Pancreas (tissue), 10 donors: ENCODE data around the gene S100Z. TPM values are rescaled to one million over a fixed set of nuclear protein-coding genes. Genes with fewer than 3 reads are reported as not detected.

Experiments
- ATAC-seq, 4 donors: fragments of 200-7000 bp; cut with Tn5 transposase; one replicate each; pipeline versions ENCODE4 v1.8.0 to v1.9.1; 2020; ENCODE audit warnings: mild to moderate bottlenecking in 4 of 4, moderate library complexity in 4 of 4
- DNase-seq, 6 donors: peaks; one replicate each; pipeline ENCODE4 v3.0.0-alpha.2; 2020
- FAIRE-seq: peaks from 2 replicates; lab custom pipeline; 2012; peaks lifted over from hg19 to GRCh38; lab: Jason Lieb, UNC
- H3K27ac ChIP-seq, 4 donors: fragments of 200-600 bp; sonication (generic); 1 replicate in 3 of 4; 2 replicates in 1 of 4; pipeline versions ENCODE4 v1.5.0 to v1.8.0; 2020
- H3K27me3 ChIP-seq, 4 donors: fragments of 200-600 bp; one replicate each; pipeline ENCODE4 v1.8.0; 2021
- H3K36me3 ChIP-seq, 3 donors: fragments of 200-600 bp; sonication (generic) in 1 of 3; one replicate each; pipeline versions ENCODE4 v1.5.0 to v1.8.0; 2020 to 2021
- H3K4me1 ChIP-seq, 3 donors: fragments of 200-600 bp; one replicate each; pipeline ENCODE4 v1.8.0; 2021
- H3K4me3 ChIP-seq, 4 donors: fragments of 200-600 bp; sonication (generic) in 2 of 4; one replicate each; pipeline versions ENCODE4 v1.5.0 to v1.8.0; 2020 to 2021
- H3K9me3 ChIP-seq, 4 donors: fragments of 200-600 bp; one replicate each; pipeline ENCODE4 v1.8.0; 2021
- CTCF ChIP-seq, 4 donors: fragments of 200-600 bp; sonication (generic) in 3 of 4; IDR thresholded peaks; one replicate each; pipeline versions ENCODE4 v1.5.0 to v1.8.0; 2021; ENCODE audit warnings: antibody characterized with exemption in 4 of 4
- WGBS, 2 donors: extraction: QIAGEN DNeasy Blood & Tissue Kit; methylation state at CpG; one replicate each; pipeline ENCODE4 v1.1.7; 2013; 5-methylcytosine and 5-hydroxymethylcytosine counted together
- intact Hi-C, 3 donors: fragments of 100-400 bp; cut with DNase I; formaldehyde crosslinking; loops; one replicate each; pipeline versions ENCODE4 v1.11.1 to v1.14.2; 2022
- polyA plus RNA-seq, 2 donors: library from polyadenylated mRNA; stranded (reverse); fragments of 200-250 nt; gene quantifications; one replicate each; pipeline ENCODE4 v1.2.3, GENCODE V29; 2013
- total RNA-seq, 6 donors: library from RNA; stranded (reverse); fragmentation: NEBNext Ultra II Directional in 4 of 6; extraction: Animal tissue kit (Norgen Biotek cat#: 25700) in 4 of 6; gene quantifications; one replicate each; pipeline versions ENCODE4 v1.2.1 to v1.2.4, GENCODE V29; 2021 to 2023
- donor health status: healthy with polysubstance abuse.
- donor health status: DM: no; HTN: no; CAD: no; lungs with moderate emphysema.
- donor health status: DM: no; HTN: no; CAD: no.
- donor health status: control.
- donor health status: control.
- donor health status: Bipolar disorder and iron deficiency.
- donor health status: DM: yes; HTN: yes; CAD: no.
- donor health status: DM: no; HTN: no; CAD: no.
- donor health status: DM: no; HTN: no; CAD: no.
- donor health status: DM: yes; HTN: yes; CAD: no.

Gene S100Z
- total and polyA plus RNA-seq, 8 donors = 0.16 to 1.2 (median 0.41) TPM; not detected in 3

GRCh38 chr5:76804266-76804665 lies 45.5 kb upstream of the S100Z start:
- Histone ChIP-seq H3K4me3 (no peak overlapping the region), H3K27me3 (no peaks in the 10 kb centered on the region), H3K4me1 (no peaks in the 10 kb centered on the region), H3K27ac (no peak overlapping the region), H3K9me3 (no peaks in the 10 kb centered on the region), H3K36me3 (no peaks in the 10 kb centered on the region)
- no peak for TF ChIP-seq CTCF (IDR thresholded peaks at IDR 0.05)
- DNase-seq (no peak), ATAC-seq (no peak), FAIRE-seq (no peak)
- WGBS, 2 donors = 81 to 89% methylated on average over 8 of the region's 8 CpGs
- intact Hi-C loops = no loop called here

GRCh38 chr5:76805821-76806505 lies 43.9 kb upstream of the S100Z start:
- Histone ChIP-seq H3K9me3 (no peaks in the 10 kb centered on the region), H3K4me1 (no peaks in the 10 kb centered on the region), H3K27ac (peak overlapping the region in 1 of 4 donors; percentile 33), H3K36me3 (no peaks in the 10 kb centered on the region), H3K27me3 (no peaks in the 10 kb centered on the region), H3K4me3 (no peak overlapping the region)
- ATAC-seq = peak in 3 of 4 donors; percentile 12 to 77 (median 69)
- no peak for FAIRE-seq
- DNase-seq = no peak
- 47 to 48% methylated on average over 7 of the region's 7 CpGs for WGBS, 2 donors
- TF ChIP-seq CTCF (IDR thresholded peaks at IDR 0.05) = no peak
- intact Hi-C loops = no loop called here

GRCh38 chr5:76807296-76807695 lies 42.5 kb upstream of the S100Z start:
- Histone ChIP-seq H3K27me3 (no peaks in the 10 kb centered on the region), H3K4me1 (no peaks in the 10 kb centered on the region), H3K9me3 (no peaks in the 10 kb centered on the region), H3K4me3 (no peak overlapping the region), H3K36me3 (no peaks in the 10 kb centered on the region), H3K27ac (no peak overlapping the region)
- TF ChIP-seq CTCF (IDR thresholded peaks at IDR 0.05) = no peak
- intact Hi-C loops = no loop called here
- 62 to 66% methylated on average over 3 of the region's 3 CpGs for WGBS, 2 donors
- ATAC-seq (peak in 1 of 4 donors; percentile 25), DNase-seq (no peak), FAIRE-seq (no peak)

GRCh38 chr5:76808141-76808691 lies 41.6 kb upstream of the S100Z start:
- ATAC-seq (no peak), FAIRE-seq (no peak), DNase-seq (no peak)
- Histone ChIP-seq H3K4me3 (no peak overlapping the region), H3K27ac (no peak overlapping the region), H3K36me3 (no peaks in the 10 kb centered on the region), H3K27me3 (no peaks in the 10 kb centered on the region), H3K4me1 (no peaks in the 10 kb centered on the region), H3K9me3 (no peaks in the 10 kb centered on the region)
- TF ChIP-seq CTCF (IDR thresholded peaks at IDR 0.05) = no peak
- intact Hi-C loops = no loop called here
- WGBS, 2 donors = 68 to 78% methylated on average over 5 of the region's 5 CpGs

- H3K9me3 ChIP-seq = no peaks in the 10 kb centered on the region
- H3K27me3 ChIP-seq = no peaks in the 10 kb centered on the region
- no peaks in the 10 kb centered on the region for H3K4me1 ChIP-seq
- 66 to 71% methylated on average over 4 of the region's 4 CpGs for WGBS, 2 donors
- no peak for ATAC-seq
- H3K36me3 ChIP-seq = no peaks in the 10 kb centered on the region
- FAIRE-seq = no peak
- intact Hi-C loops = no loop called here
- H3K4me3 ChIP-seq = no peak overlapping the region
- H3K27ac ChIP-seq = no peak overlapping the region
- no peak for TF ChIP-seq CTCF (IDR thresholded peaks at IDR 0.05)
- DNase-seq = no peak
These were observed 40.7 kb upstream of the S100Z start for GRCh38 chr5:76809141-76809540.
